Ectodermal cell (in vitro differentiated cells): ENCODE data around the gene UNC5CL.

Source experiments
- H3K27ac ChIP-seq: 2 replicates; pipeline ENCODE4 v1.7.0; 2013; ENCODE audit warnings: mild to moderate bottlenecking, low read depth, low read length; ENCODE audit not compliant: insufficient read depth, poor library complexity, severe bottlenecking
- H3K27me3 ChIP-seq: 2 replicates; pipeline ENCODE4 v1.7.0; 2013; ENCODE audit warnings: mild to moderate bottlenecking, low read length; ENCODE audit not compliant: insufficient read depth, control insufficient read depth, poor library complexity, severe bottlenecking
- H3K36me3 ChIP-seq: one replicate; pipeline ENCODE4 v1.7.0; 2013; ENCODE audit warnings: low read length; ENCODE audit not compliant: control insufficient read depth, insufficient read depth
- H3K4me1 ChIP-seq: one replicate; pipeline ENCODE4 v1.7.0; 2013; ENCODE audit warnings: low read length; ENCODE audit not compliant: control insufficient read depth, insufficient read depth
- H3K4me3 ChIP-seq: 2 replicates; pipeline ENCODE4 v1.7.0; 2013; ENCODE audit warnings: low read depth, low read length, control low read depth; ENCODE audit not compliant: insufficient read depth
- H3K9me3 ChIP-seq: 2 replicates; pipeline ENCODE4 v1.7.0; 2013; ENCODE audit warnings: mild to moderate bottlenecking, low read length, moderate library complexity; ENCODE audit not compliant: control insufficient read depth
- WGBS, 2 experiments: methylation state at CpG; one replicate each; pipeline ENCODE4 v1.1.7; 2013; ENCODE audit warnings: missing lambda C conversion rate in 2 of 2; 5-methylcytosine and 5-hydroxymethylcytosine counted together

Gene UNC5CL

DNA sequence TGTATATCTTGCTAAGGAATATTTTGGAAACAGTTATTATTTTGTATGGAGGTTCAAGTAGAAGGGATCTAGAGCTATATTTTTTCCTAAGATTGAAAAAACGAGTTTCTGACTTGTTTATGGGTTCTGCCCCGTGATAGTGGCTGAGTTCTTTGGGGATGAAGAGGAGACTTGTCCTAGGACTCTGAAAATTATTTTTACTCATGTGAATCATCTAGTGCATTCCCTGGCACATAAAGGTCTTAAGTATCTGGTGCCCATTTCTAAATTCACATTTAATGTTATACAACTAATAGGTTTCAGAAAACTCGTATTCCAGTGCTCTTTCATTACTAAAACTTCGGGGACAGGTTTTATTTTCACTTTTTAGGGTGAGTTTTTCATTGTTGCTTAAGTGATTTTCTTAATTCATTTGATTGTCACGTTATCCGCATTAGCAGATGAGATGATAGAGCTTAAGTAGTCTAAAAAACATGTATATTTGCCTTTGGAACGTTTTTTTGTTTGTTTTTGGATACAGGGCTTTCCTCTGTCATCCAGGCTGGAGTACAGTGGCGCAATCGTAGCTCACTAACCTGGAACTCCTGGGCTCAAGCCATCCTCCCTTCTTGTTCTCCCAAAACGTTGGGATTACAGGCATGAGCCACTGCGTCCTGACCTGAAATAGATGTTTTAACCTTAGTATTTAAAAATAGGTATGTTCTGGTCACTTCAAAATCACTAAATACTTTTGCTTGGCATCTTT is 35.8 kb upstream of the UNC5CL start:
- H3K9me3 ChIP-seq, result no peaks in the 10 kb centered on the region
- 70 to 75% methylated on average over 10 to 11 of the region's 11 CpGs for WGBS, 2 experiments
- peaks cover 9% of the 10 kb centered on the region for H3K4me1 ChIP-seq
- H3K27me3 ChIP-seq, result no peaks in the 10 kb centered on the region
- peak overlapping the region; percentile 94 for H3K4me3 ChIP-seq
- H3K27ac ChIP-seq, result no peak overlapping the region
- H3K36me3 ChIP-seq, result peaks cover 11% of the 10 kb centered on the region

DNA sequence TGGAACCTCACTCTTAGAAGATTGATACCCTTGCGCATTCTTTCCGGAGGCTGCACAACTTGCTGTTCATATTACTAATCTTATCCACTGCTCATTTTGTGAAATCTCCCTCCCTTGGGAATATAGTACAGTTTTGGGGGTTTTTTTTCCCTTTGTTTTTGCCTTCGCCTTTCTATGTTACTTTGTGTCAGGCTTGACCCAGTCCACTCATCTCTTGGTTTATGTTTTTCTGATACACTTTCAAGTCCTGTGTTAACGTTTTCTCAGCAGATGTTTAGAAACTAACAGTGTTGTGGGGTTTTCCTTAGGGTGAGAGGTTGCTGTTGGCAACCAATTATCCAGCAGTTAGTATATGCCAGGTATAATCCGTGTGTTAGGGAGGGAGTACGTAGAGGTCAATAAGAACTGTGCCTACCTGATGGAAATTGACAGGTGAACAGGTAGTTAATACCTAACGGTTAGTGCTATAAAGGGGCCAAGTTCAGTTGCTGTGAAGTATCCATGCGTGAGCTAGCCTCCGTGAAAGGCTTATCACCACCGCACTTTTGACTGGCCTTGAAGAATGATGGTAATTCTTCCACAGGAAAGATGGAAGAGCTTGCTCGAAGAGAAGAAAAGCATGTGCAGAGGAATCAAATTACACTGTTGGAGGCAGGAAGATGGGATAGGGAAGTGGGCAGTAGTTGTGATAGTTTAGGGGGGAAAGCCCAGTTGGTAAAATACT is 35.1 kb upstream of the UNC5CL start:
- Histone ChIP-seq H3K27me3 (no peaks in the 10 kb centered on the region), H3K4me1 (peaks cover 9% of the 10 kb centered on the region), H3K4me3 (peak overlapping the region; percentile 94), H3K9me3 (no peaks in the 10 kb centered on the region), H3K36me3 (peaks cover 6% of the 10 kb centered on the region), H3K27ac (peak overlapping the region; percentile 98)
- WGBS, 2 experiments, result 4 to 8% methylated on average over 11 of the region's 11 CpGs

DNA sequence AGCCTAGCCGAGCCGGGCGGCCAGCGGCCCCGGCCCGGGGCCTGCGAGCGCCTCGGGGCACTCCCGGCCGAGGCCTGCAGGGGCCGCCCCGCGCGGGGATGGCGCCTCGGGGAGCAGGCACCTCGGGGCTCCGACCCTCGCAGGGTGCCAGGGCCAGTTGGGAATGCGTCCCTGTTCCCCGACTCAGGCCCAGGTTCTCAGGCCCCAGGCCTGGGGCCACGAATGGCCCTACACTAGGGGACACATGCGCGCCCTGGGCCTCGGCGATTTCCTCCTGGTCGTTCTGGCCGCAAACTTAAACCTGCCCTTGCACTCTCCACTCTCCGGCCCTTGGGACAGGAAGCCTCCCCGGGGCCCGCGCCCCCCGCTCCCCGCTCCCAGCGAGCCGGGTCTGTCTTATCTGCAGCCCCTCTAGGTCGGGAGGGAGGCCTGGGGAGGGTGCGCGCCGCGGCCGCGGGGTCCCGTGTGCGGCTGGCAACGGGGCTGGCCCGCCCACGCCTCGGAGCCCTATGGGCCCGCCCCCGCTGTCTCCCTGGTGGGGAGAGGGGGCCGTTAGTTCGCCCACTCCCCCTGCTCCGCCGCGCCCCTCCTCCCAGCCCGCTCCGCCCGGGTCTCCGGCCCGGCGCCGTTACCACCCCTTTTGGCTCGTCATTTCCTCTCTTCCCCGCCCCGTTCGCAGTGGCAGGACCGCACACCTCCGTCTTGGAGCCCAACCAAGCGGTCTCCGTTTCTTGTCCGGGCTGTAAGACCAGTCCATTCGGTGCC is 34.4 kb upstream of the UNC5CL start:
- Histone ChIP-seq H3K27me3 (no peaks in the 10 kb centered on the region), H3K9me3 (no peaks in the 10 kb centered on the region), H3K4me1 (peaks cover 9% of the 10 kb centered on the region), H3K36me3 (peaks cover 5% of the 10 kb centered on the region), H3K4me3 (peak overlapping the region; percentile 94), H3K27ac (peak overlapping the region; percentile 98)
- WGBS, 2 experiments, result 0% methylated on average over 74 of the region's 74 CpGs

DNA sequence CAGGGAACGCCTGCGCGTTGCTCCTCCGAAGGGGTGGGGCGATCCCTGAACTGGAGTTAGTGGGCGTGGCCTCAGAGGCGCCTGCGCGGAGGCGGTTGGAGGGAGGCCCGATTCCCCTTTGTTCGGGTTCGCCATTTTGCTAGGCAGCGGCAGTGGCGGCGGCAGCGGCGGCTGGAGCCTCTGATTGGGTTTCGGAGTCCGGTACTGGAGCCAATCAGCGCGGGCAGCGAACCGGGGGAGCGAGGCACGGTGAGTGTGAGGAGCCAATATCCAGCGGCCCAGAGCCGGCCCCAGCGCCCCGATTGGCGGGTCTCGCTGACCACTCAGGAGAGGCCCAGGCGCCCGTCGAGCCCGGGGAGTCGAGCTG is 33.8 kb upstream of the UNC5CL start, which contains the start of gene NFYA:
Gene NFYA, plus strand, starts transcription at position 139 of the 367 bp plus-strand sequence. CDS start 6,116 bp downstream, outside the sequence.
- Histone ChIP-seq H3K27ac (peak within 1 kb of the TSS; percentile 98), H3K9me3 (no peaks in the 10 kb centered on the region), H3K27me3 (no peaks in the 10 kb centered on the region), H3K36me3 (peaks cover 5% of the 10 kb centered on the region), H3K4me1 (peaks cover 9% of the 10 kb centered on the region), H3K4me3 (peak within 1 kb of the TSS; percentile 94)
- WGBS, 2 experiments, result 0% methylated on average over 37 of the region's 37 CpGs

DNA sequence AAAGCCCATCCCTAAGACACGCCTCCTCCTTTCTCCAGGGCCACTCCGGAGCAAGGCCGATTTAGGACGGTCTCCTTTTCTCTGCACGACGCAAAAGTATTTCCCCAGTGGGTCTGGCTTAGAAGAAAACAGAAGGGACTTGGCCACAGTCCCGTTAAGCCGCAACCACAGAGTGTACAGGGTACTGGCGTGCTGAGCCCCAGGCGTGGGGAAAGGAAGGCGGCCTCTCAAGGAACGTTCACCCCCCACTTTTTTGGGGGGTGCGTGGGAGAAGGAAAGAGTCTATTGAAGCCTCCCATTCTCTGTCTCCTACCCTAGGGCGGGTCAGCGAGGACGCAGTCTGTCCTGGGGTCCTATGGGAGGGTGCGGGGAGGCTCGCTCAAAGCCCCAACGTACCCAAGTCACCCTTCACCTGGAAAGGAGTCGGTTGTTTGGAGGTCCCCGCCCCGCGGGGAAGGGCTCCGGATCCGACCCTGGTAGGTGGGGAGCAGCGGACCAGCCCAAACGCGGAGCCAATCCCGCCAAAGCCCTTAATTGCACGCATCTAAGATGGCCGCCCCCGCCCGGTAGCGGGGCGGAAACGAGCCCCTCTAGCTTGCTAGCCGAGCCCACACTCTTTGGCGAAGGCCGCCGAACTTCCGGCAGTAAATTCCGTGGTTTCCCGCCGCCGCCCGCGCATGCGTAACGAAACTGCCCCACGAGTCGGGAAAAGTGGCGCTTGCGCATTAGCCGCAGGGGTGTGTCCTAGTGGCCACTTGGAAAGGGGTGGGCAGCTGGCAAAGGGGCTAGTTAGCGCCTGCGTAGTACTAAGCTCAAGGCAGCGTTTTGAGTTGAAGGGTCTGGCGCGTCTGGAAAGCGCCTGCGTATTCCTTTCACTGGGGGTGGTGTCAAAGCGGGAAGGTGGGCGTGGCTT is 33.2 kb upstream of the UNC5CL start, which contains the start of gene OARD1:
Gene OARD1, minus strand, starts transcription at position 434 of the 913 bp plus-strand sequence. CDS start 722 bp downstream, outside the sequence.
- H3K27ac ChIP-seq, result peak within 1 kb of the TSS; percentile 98
- 0 to 1% methylated on average over 63 of the region's 63 CpGs for WGBS, 2 experiments
- no peaks in the 10 kb centered on the region for H3K27me3 ChIP-seq

DNA sequence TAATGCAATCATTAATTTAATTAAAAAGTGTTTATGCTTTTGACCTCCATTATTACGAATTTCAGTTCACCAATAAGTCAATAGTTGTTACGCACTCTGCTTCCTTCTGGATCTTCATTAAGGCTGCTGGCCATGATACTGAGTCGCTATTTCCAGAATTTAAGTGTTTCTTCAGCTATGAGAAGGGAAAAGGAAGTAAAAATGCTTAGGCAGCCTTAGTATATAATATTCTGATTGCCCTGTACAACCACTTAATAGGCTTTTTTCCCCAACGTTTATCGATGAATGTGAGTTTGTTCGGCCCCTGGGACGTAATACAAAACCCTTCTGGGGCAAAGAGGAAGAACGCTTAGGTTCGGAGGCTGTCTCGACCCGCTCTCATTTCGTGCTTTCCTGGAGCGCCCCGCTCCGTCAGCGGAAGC is 32.5 kb upstream of the UNC5CL start:
- Histone ChIP-seq H3K9me3 (no peaks in the 10 kb centered on the region), H3K4me3 (peak overlapping the region; percentile 94), H3K27ac (peak overlapping the region; percentile 98), H3K4me1 (peaks cover 9% of the 10 kb centered on the region), H3K36me3 (peaks cover 5% of the 10 kb centered on the region), H3K27me3 (no peaks in the 10 kb centered on the region)
- 2 to 3% methylated on average over 14 to 16 of the region's 16 CpGs for WGBS, 2 experiments

More for the DNA sequence above, 33.2 kb upstream of the UNC5CL start, which contains the start of gene OARD1:
- Histone ChIP-seq H3K4me3 (peak within 1 kb of the TSS; percentile 94), H3K4me1 (peaks cover 9% of the 10 kb centered on the region), H3K9me3 (no peaks in the 10 kb centered on the region), H3K36me3 (peaks cover 5% of the 10 kb centered on the region)

DNA sequence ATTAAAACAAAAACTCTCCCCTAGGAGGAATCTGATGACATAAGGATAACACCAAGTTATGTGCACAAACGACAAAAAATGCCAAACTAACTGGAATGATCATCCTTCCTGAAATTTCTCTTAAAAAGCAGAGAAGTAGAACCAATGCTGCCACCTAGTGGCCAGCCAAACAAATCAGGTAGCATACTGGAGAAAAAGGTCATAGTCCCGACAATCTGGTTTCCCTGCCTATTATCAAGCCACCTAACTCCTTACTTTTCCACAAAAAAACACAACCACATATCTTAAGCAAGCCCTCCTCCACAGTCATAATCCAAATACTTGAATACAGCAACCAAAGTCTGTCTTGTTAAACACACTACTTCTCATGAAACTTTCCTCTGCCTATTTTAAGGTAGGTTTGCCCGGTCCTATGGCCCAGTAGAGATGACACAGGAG is 27.9 kb upstream of the UNC5CL start:
- H3K36me3 ChIP-seq, result peaks cover 18% of the 10 kb centered on the region
- H3K4me3 ChIP-seq, result no peak overlapping the region
- no peak overlapping the region for H3K27ac ChIP-seq
- WGBS, 2 experiments, result 61 to 62% methylated on average over 3 of the region's 3 CpGs
- H3K4me1 ChIP-seq, result no peaks in the 10 kb centered on the region
- no peaks in the 10 kb centered on the region for H3K9me3 ChIP-seq
- no peaks in the 10 kb centered on the region for H3K27me3 ChIP-seq

DNA sequence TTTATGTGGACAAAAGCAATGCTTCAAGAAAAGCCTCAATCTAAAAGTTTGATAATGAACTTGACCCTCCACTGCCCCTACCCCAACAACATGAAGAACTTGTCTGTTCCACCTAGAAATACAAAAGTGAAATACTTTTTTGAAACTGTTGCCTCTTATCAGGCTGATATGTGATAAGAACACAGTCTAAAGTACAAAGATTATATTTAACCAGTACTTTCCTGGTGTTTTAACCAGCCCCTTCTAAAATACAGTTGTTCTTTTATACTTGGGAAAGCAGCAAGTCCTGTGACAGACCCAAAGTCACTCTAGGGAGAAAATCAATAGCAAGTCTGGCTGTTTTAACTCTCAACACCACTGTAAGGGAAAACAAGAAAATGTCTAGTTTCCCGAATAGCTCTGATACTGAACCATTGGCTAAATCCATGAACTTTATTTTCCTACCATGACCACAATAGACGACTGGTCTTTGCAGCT is 26.6 kb upstream of the UNC5CL start:
- Histone ChIP-seq H3K4me1 (no peaks in the 10 kb centered on the region), H3K27ac (no peak overlapping the region), H3K36me3 (peaks cover 18% of the 10 kb centered on the region), H3K9me3 (no peaks in the 10 kb centered on the region), H3K27me3 (no peaks in the 10 kb centered on the region), H3K4me3 (no peak overlapping the region)
- WGBS, 2 experiments, result 94 to 96% methylated on average over 2 of the region's 2 CpGs

DNA sequence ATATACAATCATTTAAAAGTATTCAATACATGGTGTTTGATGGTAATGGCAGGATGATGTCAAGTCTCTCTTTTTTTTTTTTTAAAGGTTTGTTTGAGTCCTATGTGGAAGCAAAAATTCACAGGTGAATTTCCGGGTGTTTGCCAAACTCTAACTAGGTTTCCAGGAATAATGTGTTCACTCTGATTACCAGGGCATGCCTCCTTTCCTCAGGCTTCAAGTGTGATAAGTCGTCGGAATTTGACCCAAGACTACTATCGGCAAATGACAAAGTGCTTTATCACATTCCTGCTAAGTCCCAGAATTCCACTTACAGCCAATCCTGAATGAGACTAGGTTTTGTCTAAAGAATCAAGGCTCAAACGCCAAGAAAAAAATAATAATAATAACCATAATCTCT is 25.8 kb upstream of the UNC5CL start:
- Histone ChIP-seq H3K36me3 (peaks cover 18% of the 10 kb centered on the region), H3K4me1 (no peaks in the 10 kb centered on the region), H3K9me3 (no peaks in the 10 kb centered on the region), H3K27ac (no peak overlapping the region), H3K27me3 (no peaks in the 10 kb centered on the region), H3K4me3 (no peak overlapping the region)
- WGBS, 2 experiments, result 88 to 99% methylated on average over 4 to 5 of the region's 5 CpGs
